ENCODE data around the gene TEAD2.
"Not testable (repeated sequence)": the region's sequence is repeated elsewhere in the genome, so short reads cannot be mapped to it uniquely, and the experiment has no call there.

Gene TEAD2

GRCh38 chr19:49389406-49389805 lies 27.2 kb upstream of the TEAD2 start:
- FAIRE-seq (no peak), DNase-seq (ENCODE audit: extremely low spot score, insufficient read length, low read depth) (no peak)

GRCh38 chr19:49387936-49388372 lies 25.7 kb upstream of the TEAD2 start, which contains the start of gene KASH5:
Gene KASH5, plus strand, starts transcription at chr19:49388249. Its CDS starts 2,635 bp downstream, at chr19:49390884.
- DNase-seq (ENCODE audit: extremely low spot score, insufficient read length, low read depth) (peak; percentile 62), FAIRE-seq (peak; percentile 76)

- DNase-seq (ENCODE audit: extremely low spot score, insufficient read length, low read depth), result no peak
- FAIRE-seq, result no peak
These were observed 21.4 kb upstream of the TEAD2 start for GRCh38 chr19:49383599-49383998.

GRCh38 chr19:49382639-49383038 lies 20.4 kb upstream of the TEAD2 start:
- FAIRE-seq, result no peak

GRCh38 chr19:49380391-49380790 lies 18.2 kb upstream of the TEAD2 start:
- FAIRE-seq (no peak), DNase-seq (ENCODE audit: extremely low spot score, insufficient read length, low read depth) (no peak)

More at GRCh38 chr19:49382639-49383038, 20.4 kb upstream of the TEAD2 start:
- no peak for DNase-seq (ENCODE audit: extremely low spot score, insufficient read length, low read depth)

GRCh38 chr19:49378512-49378911 lies 16.3 kb upstream of the TEAD2 start:
- FAIRE-seq, result no peak

GRCh38 chr19:49374665-49375434 lies 12.6 kb upstream of the TEAD2 start:
- FAIRE-seq (no peak), DNase-seq (ENCODE audit: extremely low spot score, insufficient read length, low read depth) (no peak)

More at GRCh38 chr19:49378512-49378911, 16.3 kb upstream of the TEAD2 start:
- DNase-seq (ENCODE audit: extremely low spot score, insufficient read length, low read depth), result no peak

GRCh38 chr19:49373174-49373573 lies 11.0 kb upstream of the TEAD2 start:
- not testable (repeated sequence) for DNase-seq (ENCODE audit: extremely low spot score, insufficient read length, low read depth); FAIRE-seq

GRCh38 chr19:49371184-49371583 lies 9.0 kb upstream of the TEAD2 start:
- FAIRE-seq, result no peak

GRCh38 chr19:49368711-49369358 lies 6.6 kb upstream of the TEAD2 start:
- DNase-seq (ENCODE audit: extremely low spot score, insufficient read length, low read depth) (no peak), FAIRE-seq (peak; percentile 12)

More at GRCh38 chr19:49371184-49371583, 9.0 kb upstream of the TEAD2 start:
- DNase-seq (ENCODE audit: extremely low spot score, insufficient read length, low read depth), result no peak

- no peak for FAIRE-seq
- DNase-seq (ENCODE audit: extremely low spot score, insufficient read length, low read depth), result no peak
These were observed 3.9 kb upstream of the TEAD2 start for GRCh38 chr19:49366110-49366509.

- DNase-seq (ENCODE audit: extremely low spot score, insufficient read length, low read depth) (no peak), FAIRE-seq (no peak)
These were observed 2.0 kb upstream of the TEAD2 start for GRCh38 chr19:49364083-49364737.

GRCh38 chr19:49363268-49364082 lies 1.3 kb upstream of the TEAD2 start, which contains the start of gene DKKL1:
Gene DKKL1, plus strand, starts transcription at chr19:49363877. Its CDS starts 122 bp downstream, at chr19:49363999.
- DNase-seq (ENCODE audit: extremely low spot score, insufficient read length, low read depth) (peak; percentile 85), FAIRE-seq (peak; percentile 96)

GRCh38 chr19:49362929-49363267 lies 682 bp upstream of the TEAD2 start:
- no peak for FAIRE-seq
- no peak for DNase-seq (ENCODE audit: extremely low spot score, insufficient read length, low read depth)

- no peak for DNase-seq (ENCODE audit: extremely low spot score, insufficient read length, low read depth)
- FAIRE-seq, result no peak
These were observed 673 bp downstream of the TEAD2 start for GRCh38 chr19:49361438-49362047.

GRCh38 chr19:49359851-49360820 lies 2.1 kb downstream of the TEAD2 start:
- no peak for FAIRE-seq

GRCh38 chr19:49357186-49357585 lies 5.0 kb downstream of the TEAD2 start:
- no peak for DNase-seq (ENCODE audit: extremely low spot score, insufficient read length, low read depth)
- no peak for FAIRE-seq

More at GRCh38 chr19:49359851-49360820, 2.1 kb downstream of the TEAD2 start:
- DNase-seq (ENCODE audit: extremely low spot score, insufficient read length, low read depth), result no peak

- FAIRE-seq, result no peak
These were observed 5.8 kb downstream of the TEAD2 start for GRCh38 chr19:49356382-49356781.

More at GRCh38 chr19:49356382-49356781, 5.8 kb downstream of the TEAD2 start:
- no peak for DNase-seq (ENCODE audit: extremely low spot score, insufficient read length, low read depth)

Data from GM18507 (cell line).